HCT116 (cell line): ENCODE data around the gene RASGRF2. TPM values are rescaled to one million over a fixed set of nuclear protein-coding genes. Genes with fewer than 3 reads are reported as not detected.

Experiments
- ATAC-seq: fragments of 200-7000 bp; cut with Tn5 transposase; 2 replicates; pipeline ENCODE4 v1.9.1; 2020; ENCODE audit warnings: mild to moderate bottlenecking, moderate library complexity
- BruUV-seq: library from RNA; stranded (reverse); fragments of 400-500 nt; replicated peaks from 2 replicates; lab custom pipeline; 2021; lab: Mats Ljungman, UMichigan
- CTCF ChIA-PET: fragments of 300-600 bp; sonication (Branson Sonifier 250); formaldehyde crosslinking; loops from one replicate; lab custom pipeline; 2021; ENCODE audit warnings: antibody characterized with exemption; lab: Charles Lee
- POLR2A ChIA-PET: fragments of 300-600, 350-600 bp; sonication (Branson Sonifier 250); formaldehyde crosslinking; loops from one replicate; lab custom pipeline; 2021; ENCODE audit warnings: antibody characterized with exemption; lab: Charles Lee
- RAD21 ChIA-PET, 2 experiments: fragments of 300-600 bp; sonication (Branson Sonifier 250); formaldehyde crosslinking; loops; one replicate each; lab custom pipeline; 2023; ENCODE audit warnings: low total read pairs in 2 of 2; ENCODE audit not compliant: uncharacterized antibody in 2 of 2, unreplicated experiment in 2 of 2, low non-redundant PET in 1 of 2; lab: Charles Lee
- DNase-seq: peaks from one replicate; pipeline ENCODE4 v3.0.0-alpha.2; 2010; ENCODE audit warnings: low read depth, low spot score
- H2AFZ ChIP-seq: fragments of 200-600 bp; shearing (Covaris generic), sonication (generic); 2 replicates; pipeline ENCODE4 v1.6.1; 2017; ENCODE audit warnings: low read depth, mixed run types, mixed read lengths, antibody characterized with exemption, low read length; ENCODE audit not compliant: poor library complexity, severe bottlenecking
- H3K27ac ChIP-seq: 2 replicates; pipeline ENCODE4 v1.5.1; 2012; ENCODE audit warnings: low read depth, low read length
- H3K27me3 ChIP-seq: fragments of 200-600 bp; sonication (generic); 2 replicates; pipeline ENCODE4 v1.6.1; 2016; ENCODE audit warnings: mixed run types, low read length, mixed read lengths; ENCODE audit not compliant: insufficient read depth
- H3K36me3 ChIP-seq, 2 experiments: fragments of 200-500 bp in 1 of 2; fragments of 200-600 bp in 1 of 2; sonication (Bioruptor generic) in 1 of 2; sonication (generic) in 1 of 2; 2 replicates each; pipeline versions ENCODE4 v1.5.1 to v1.6.1; 2014 to 2016; ENCODE audit warnings: low read length in 2 of 2, inconsistent platforms in 1 of 2, mixed read lengths in 1 of 2, mixed run types in 1 of 2; ENCODE audit not compliant: insufficient read depth in 2 of 2, control insufficient read depth in 1 of 2
- H3K4me1 ChIP-seq, 2 experiments: fragments of 200-600 bp in 1 of 2; sonication (generic) in 1 of 2; 2 replicates each; pipeline versions ENCODE4 v1.5.1 to v1.6.1; 2012 to 2017; ENCODE audit warnings: low read length in 2 of 2, inconsistent platforms in 1 of 2, mild to moderate bottlenecking in 1 of 2, mixed read lengths in 1 of 2, mixed run types in 1 of 2, moderate library complexity in 1 of 2; ENCODE audit not compliant: insufficient read depth in 2 of 2, control insufficient read depth in 1 of 2
- H3K4me2 ChIP-seq: fragments of 200-600 bp; sonication (generic); 2 replicates; pipeline ENCODE4 v1.6.1; 2017; ENCODE audit warnings: mixed run types, low read length, mixed read lengths
- H3K4me3 ChIP-seq, 2 experiments: fragments of 200-600 bp in 1 of 2; sonication (generic) in 1 of 2; replicated peaks in 1 of 2; 2 replicates each; pipeline ENCODE4 v1.5.1; 2011 to 2016; ENCODE audit warnings: low read length in 2 of 2, control low read depth in 1 of 2, low read depth in 1 of 2, mild to moderate bottlenecking in 1 of 2, mixed read lengths in 1 of 2, mixed run types in 1 of 2
- H3K79me2 ChIP-seq: fragments of 200-600 bp; sonication (generic); 2 replicates; pipeline ENCODE4 v1.6.1; 2017; ENCODE audit warnings: mild to moderate bottlenecking, mixed run types, low read length, moderate library complexity, mixed read lengths; ENCODE audit not compliant: insufficient read depth
- H3K9ac ChIP-seq: fragments of 200-600 bp; sonication (generic); 2 replicates; pipeline ENCODE4 v1.6.1; 2016; ENCODE audit warnings: low read length, mixed read lengths
- H3K9me2 ChIP-seq: fragments of 200-600 bp; sonication (generic), shearing (Covaris generic); 2 replicates; pipeline ENCODE4 v1.6.1; 2017; ENCODE audit warnings: mixed run types, mild to moderate bottlenecking, moderate library complexity; ENCODE audit not compliant: insufficient read depth
- H3K9me3 ChIP-seq, 2 experiments: fragments of 200-500 bp in 1 of 2; fragments of 200-600 bp in 1 of 2; sonication (Bioruptor generic) in 1 of 2; sonication (generic) in 1 of 2; 2 replicates each; pipeline ENCODE4 v1.6.1; 2014 to 2017; ENCODE audit warnings: low read length in 2 of 2, mixed read lengths in 2 of 2, inconsistent platforms in 1 of 2, low read depth in 1 of 2, mild to moderate bottlenecking in 1 of 2, mixed run types in 1 of 2, moderate library complexity in 1 of 2; ENCODE audit not compliant: control insufficient read depth in 1 of 2, insufficient read depth in 1 of 2
- H4K20me1 ChIP-seq: fragments of 200-600 bp; sonication (generic), shearing (Covaris generic); 2 replicates; pipeline ENCODE4 v1.6.1; 2017; ENCODE audit warnings: mixed run types, mild to moderate bottlenecking, moderate library complexity; ENCODE audit not compliant: insufficient read depth
- CBX3 ChIP-seq: IDR thresholded peaks from 2 replicates; pipeline ENCODE4 v1.6.1; 2012; ENCODE audit warnings: low read depth
- CEBPB ChIP-seq: IDR thresholded peaks from 2 replicates; pipeline ENCODE4 v1.6.1; 2012; ENCODE audit warnings: low read depth
- ELF1 ChIP-seq: IDR thresholded peaks from 2 replicates; pipeline ENCODE4 v1.6.1; 2012; ENCODE audit warnings: low read depth, borderline replicate concordance
- EZH2 ChIP-seq: fragments of 200-600 bp; sonication (generic); IDR thresholded peaks from 2 replicates; pipeline ENCODE4 v1.6.1; 2017; ENCODE audit warnings: antibody characterized with exemption, mixed run types
- FOSL1 ChIP-seq: IDR thresholded peaks from 2 replicates; pipeline ENCODE4 v1.6.1; 2012; ENCODE audit warnings: low read depth
- POLR2A ChIP-seq: IDR thresholded peaks from 2 replicates; pipeline ENCODE4 v1.7.0; 2011; ENCODE audit warnings: borderline replicate concordance; ENCODE audit not compliant: insufficient read depth, insufficient read length; ENCODE audit errors: extremely low read depth
- POLR2AphosphoS5 ChIP-seq: IDR thresholded peaks from 2 replicates; pipeline ENCODE4 v1.6.1; 2011; ENCODE audit warnings: mild to moderate bottlenecking, low read depth, low read length, moderate library complexity
- RAD21 ChIP-seq: IDR thresholded peaks from 2 replicates; pipeline ENCODE4 v1.6.1; 2012; ENCODE audit warnings: low read depth, mild to moderate bottlenecking
- SIN3A ChIP-seq: IDR thresholded peaks from 2 replicates; pipeline ENCODE4 v1.6.1; 2012; ENCODE audit warnings: low read depth
- SP1 ChIP-seq: IDR thresholded peaks from 2 replicates; pipeline ENCODE4 v1.6.1; 2012; ENCODE audit warnings: low read depth
- SRF ChIP-seq: IDR thresholded peaks from 2 replicates; pipeline ENCODE4 v1.6.1; 2012; ENCODE audit warnings: low read depth
- TCF7L2 ChIP-seq: IDR thresholded peaks from 2 replicates; pipeline ENCODE4 v1.7.0; 2011; ENCODE audit warnings: borderline replicate concordance, inconsistent platforms; ENCODE audit not compliant: insufficient read depth, insufficient read length; ENCODE audit errors: extremely low read depth
- YY1 ChIP-seq: IDR thresholded peaks from 2 replicates; pipeline ENCODE4 v1.6.1; 2011; ENCODE audit warnings: low read length, low read depth, moderate library complexity, mild to moderate bottlenecking; ENCODE audit not compliant: insufficient replicate concordance; ENCODE audit errors: extremely low read depth
- ZFX ChIP-seq: fragments of 450-650 bp; IDR thresholded peaks from 2 replicates; pipeline ENCODE4 v1.6.1; 2017
- ZNF274 ChIP-seq: fragments of 200-500 bp; sonication (Bioruptor generic); IDR thresholded peaks from 2 replicates; pipeline ENCODE4 v1.6.1; 2014; ENCODE audit warnings: mild to moderate bottlenecking, low read depth, low read length, inconsistent platforms
- intact Hi-C: fragments of 100-400 bp; cut with micrococcal nuclease; formaldehyde crosslinking; loops from 2 replicates; pipeline ENCODE4 v1.10.0; 2022
- total RNA-seq: library from RNA; stranded (reverse); gene quantifications from one replicate; pipeline ENCODE4 v1.2.1, GENCODE V29; 2021; ENCODE audit not compliant: unreplicated experiment
- TF ChIP-seq, protein P1 (sequence below): IDR thresholded peaks from 2 replicates; pipeline ENCODE4 v1.6.1; 2012
- TF ChIP-seq, protein P2 (sequence below), 3 experiments: fragments of 200-600 bp in 1 of 3; sonication (generic) in 1 of 3; IDR thresholded peaks in 2 of 3; conservative IDR thresholded peaks in 1 of 3; 2 replicates each; pipeline ENCODE4 v1.5.1; 2012 to 2017; ENCODE audit warnings: low read depth in 2 of 3, low read length in 2 of 3, antibody characterized with exemption in 1 of 3, borderline replicate concordance in 1 of 3, control low read depth in 1 of 3, mild to moderate bottlenecking in 1 of 3, mixed read lengths in 1 of 3, mixed run types in 1 of 3, moderate library complexity in 1 of 3; ENCODE audit not compliant: insufficient read depth in 1 of 3
- TF ChIP-seq, protein P3 (sequence below): IDR thresholded peaks from 2 replicates; pipeline ENCODE4 v1.6.1; 2012; ENCODE audit warnings: low read depth
- TF ChIP-seq, protein P4 (sequence below): IDR thresholded peaks from 2 replicates; pipeline ENCODE4 v1.6.1; 2012

RASGRF2 gene
- total RNA-seq, 1 experiment from 2014 or later, result 0.05 TPM

DNA sequence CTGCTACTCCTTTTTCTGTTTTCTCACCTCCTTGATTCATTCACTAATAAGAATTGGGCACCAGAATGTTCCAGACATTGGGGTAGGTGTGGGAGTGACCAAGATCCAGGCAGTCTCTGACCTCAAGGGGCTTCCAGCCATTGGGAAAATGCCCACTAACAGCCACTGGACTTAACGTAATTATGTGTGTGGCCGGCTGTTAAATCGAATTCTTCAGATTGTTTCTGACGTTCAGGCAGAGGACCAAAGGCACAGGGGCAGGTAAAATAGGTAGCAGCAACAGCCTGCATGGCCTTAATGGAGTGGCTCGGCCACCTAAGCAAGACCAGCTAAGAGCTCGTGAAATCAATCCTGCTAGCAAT, 224.6 kb downstream of the RASGRF2 start:
- Histone ChIP-seq H3K9me2 (no peaks in the 10 kb centered on the region), H3K79me2 (no peaks in the 10 kb centered on the region), H3K27me3 (no peaks in the 10 kb centered on the region), H3K4me3 (no peak overlapping the region), H3K27ac (no peak overlapping the region), H3K36me3 (no peaks in the 10 kb centered on the region), H4K20me1 (no peaks in the 10 kb centered on the region), H3K9ac (no peak overlapping the region), H3K9me3 (no peaks in the 10 kb centered on the region), H3K4me1 (no peaks in the 10 kb centered on the region), H2AFZ (no peak overlapping the region), H3K4me2 (no peak overlapping the region)
- intact Hi-C loops, result no loop called here
- no peak for DNase-seq
- CTCF ChIA-PET, result interaction anchor here (1.2 kb wide), 1 partner anchor 11 kb away, joined by 3 read pairs; no protein-coding TSS in a partner anchor
- ATAC-seq, result no peak
- TF ChIP-seq, protein P1, sequence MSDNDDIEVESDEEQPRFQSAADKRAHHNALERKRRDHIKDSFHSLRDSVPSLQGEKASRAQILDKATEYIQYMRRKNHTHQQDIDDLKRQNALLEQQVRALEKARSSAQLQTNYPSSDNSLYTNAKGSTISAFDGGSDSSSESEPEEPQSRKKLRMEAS, result no peak
- TF ChIP-seq ZFX (no peak), CBX3 (no peak), POLR2A (no peak), CEBPB (no peak), ELF1 (no peak), SP1 (no peak), YY1 (no peak), EZH2 (no peak), SIN3A (no peak), FOSL1 (no peak), ZNF274 (no peak), TCF7L2 (no peak), SRF (no peak), POLR2AphosphoS5 (no peak), RAD21 (no peak)
- TF ChIP-seq, protein P2, sequence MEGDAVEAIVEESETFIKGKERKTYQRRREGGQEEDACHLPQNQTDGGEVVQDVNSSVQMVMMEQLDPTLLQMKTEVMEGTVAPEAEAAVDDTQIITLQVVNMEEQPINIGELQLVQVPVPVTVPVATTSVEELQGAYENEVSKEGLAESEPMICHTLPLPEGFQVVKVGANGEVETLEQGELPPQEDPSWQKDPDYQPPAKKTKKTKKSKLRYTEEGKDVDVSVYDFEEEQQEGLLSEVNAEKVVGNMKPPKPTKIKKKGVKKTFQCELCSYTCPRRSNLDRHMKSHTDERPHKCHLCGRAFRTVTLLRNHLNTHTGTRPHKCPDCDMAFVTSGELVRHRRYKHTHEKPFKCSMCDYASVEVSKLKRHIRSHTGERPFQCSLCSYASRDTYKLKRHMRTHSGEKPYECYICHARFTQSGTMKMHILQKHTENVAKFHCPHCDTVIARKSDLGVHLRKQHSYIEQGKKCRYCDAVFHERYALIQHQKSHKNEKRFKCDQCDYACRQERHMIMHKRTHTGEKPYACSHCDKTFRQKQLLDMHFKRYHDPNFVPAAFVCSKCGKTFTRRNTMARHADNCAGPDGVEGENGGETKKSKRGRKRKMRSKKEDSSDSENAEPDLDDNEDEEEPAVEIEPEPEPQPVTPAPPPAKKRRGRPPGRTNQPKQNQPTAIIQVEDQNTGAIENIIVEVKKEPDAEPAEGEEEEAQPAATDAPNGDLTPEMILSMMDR (IDR thresholded peaks at IDR 0.05 in 2 of 3, conservative IDR thresholded peaks at IDR 0.05 in 1 of 3; ENCODE audit: borderline replicate concordance in 1 of 3, insufficient read depth in 1 of 3, low read depth in 2 of 3, low read length in 2 of 3), result no peak
- TF ChIP-seq, protein P3, sequence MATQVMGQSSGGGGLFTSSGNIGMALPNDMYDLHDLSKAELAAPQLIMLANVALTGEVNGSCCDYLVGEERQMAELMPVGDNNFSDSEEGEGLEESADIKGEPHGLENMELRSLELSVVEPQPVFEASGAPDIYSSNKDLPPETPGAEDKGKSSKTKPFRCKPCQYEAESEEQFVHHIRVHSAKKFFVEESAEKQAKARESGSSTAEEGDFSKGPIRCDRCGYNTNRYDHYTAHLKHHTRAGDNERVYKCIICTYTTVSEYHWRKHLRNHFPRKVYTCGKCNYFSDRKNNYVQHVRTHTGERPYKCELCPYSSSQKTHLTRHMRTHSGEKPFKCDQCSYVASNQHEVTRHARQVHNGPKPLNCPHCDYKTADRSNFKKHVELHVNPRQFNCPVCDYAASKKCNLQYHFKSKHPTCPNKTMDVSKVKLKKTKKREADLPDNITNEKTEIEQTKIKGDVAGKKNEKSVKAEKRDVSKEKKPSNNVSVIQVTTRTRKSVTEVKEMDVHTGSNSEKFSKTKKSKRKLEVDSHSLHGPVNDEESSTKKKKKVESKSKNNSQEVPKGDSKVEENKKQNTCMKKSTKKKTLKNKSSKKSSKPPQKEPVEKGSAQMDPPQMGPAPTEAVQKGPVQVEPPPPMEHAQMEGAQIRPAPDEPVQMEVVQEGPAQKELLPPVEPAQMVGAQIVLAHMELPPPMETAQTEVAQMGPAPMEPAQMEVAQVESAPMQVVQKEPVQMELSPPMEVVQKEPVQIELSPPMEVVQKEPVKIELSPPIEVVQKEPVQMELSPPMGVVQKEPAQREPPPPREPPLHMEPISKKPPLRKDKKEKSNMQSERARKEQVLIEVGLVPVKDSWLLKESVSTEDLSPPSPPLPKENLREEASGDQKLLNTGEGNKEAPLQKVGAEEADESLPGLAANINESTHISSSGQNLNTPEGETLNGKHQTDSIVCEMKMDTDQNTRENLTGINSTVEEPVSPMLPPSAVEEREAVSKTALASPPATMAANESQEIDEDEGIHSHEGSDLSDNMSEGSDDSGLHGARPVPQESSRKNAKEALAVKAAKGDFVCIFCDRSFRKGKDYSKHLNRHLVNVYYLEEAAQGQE, result no peak
- TF ChIP-seq, protein P4, sequence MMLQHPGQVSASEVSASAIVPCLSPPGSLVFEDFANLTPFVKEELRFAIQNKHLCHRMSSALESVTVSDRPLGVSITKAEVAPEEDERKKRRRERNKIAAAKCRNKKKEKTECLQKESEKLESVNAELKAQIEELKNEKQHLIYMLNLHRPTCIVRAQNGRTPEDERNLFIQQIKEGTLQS, result no peak
- RAD21 ChIA-PET, result no interaction called here
- POLR2A ChIA-PET, result no interaction called here
- no TSS peak for BruUV-seq
